Neutrophil (primary cell): Measurements from ENCODE around the gene NCK2.

Source experiments
- H3K27ac ChIP-seq: fragments of 200-600 bp; sonication (generic); 2 replicates; pipeline ENCODE4 v1.5.1; 2016; ENCODE audit warnings: mild to moderate bottlenecking, moderate library complexity
- H3K27me3 ChIP-seq: fragments of 200-600 bp; sonication (generic); 2 replicates; pipeline ENCODE4 v1.6.0; 2016; ENCODE audit warnings: mild to moderate bottlenecking
- H3K36me3 ChIP-seq: fragments of 200-600 bp; sonication (generic); 2 replicates; pipeline ENCODE4 v1.5.1; 2017
- H3K4me1 ChIP-seq, 2 experiments: fragments of 200-600 bp in 1 of 2; sonication (generic) in 1 of 2; 1 replicate in 1 of 2; 2 replicates in 1 of 2; pipeline versions ENCODE4 v1.5.1 to v1.6.1; 2013 to 2016; ENCODE audit warnings: low read depth in 1 of 2, low read length in 1 of 2, mild to moderate bottlenecking in 1 of 2, moderate library complexity in 1 of 2; ENCODE audit not compliant: control insufficient read depth in 1 of 2, insufficient read depth in 1 of 2
- H3K4me3 ChIP-seq, 2 experiments: fragments of 200-600 bp in 1 of 2; sonication (generic) in 1 of 2; 1 replicate in 1 of 2; 2 replicates in 1 of 2; pipeline ENCODE4 v1.5.1; 2013 to 2016; ENCODE audit warnings: low read depth in 1 of 2, low read length in 1 of 2, mild to moderate bottlenecking in 1 of 2, moderate library complexity in 1 of 2
- H3K9me3 ChIP-seq: fragments of 200-600 bp; sonication (generic); 2 replicates; pipeline ENCODE4 v1.5.1; 2016
- TF ChIP-seq, protein P1 (sequence below): fragments of 200-600 bp; sonication (generic); IDR thresholded peaks from 2 replicates; pipeline ENCODE4 v1.5.1; 2016; ENCODE audit warnings: antibody characterized with exemption

The NCK2 gene

GRCh38 chr2:105867587-105867986 is 122.9 kb downstream of the NCK2 start:
- Histone ChIP-seq H3K36me3 (peaks cover 27% of the 10 kb centered on the region), H3K27ac (no peak overlapping the region), H3K4me1 (no peaks in the 10 kb centered on the region), H3K4me3 (no peak overlapping the region), H3K27me3 (no peaks in the 10 kb centered on the region), H3K9me3 (no peaks in the 10 kb centered on the region)
- TF ChIP-seq, protein P1, sequence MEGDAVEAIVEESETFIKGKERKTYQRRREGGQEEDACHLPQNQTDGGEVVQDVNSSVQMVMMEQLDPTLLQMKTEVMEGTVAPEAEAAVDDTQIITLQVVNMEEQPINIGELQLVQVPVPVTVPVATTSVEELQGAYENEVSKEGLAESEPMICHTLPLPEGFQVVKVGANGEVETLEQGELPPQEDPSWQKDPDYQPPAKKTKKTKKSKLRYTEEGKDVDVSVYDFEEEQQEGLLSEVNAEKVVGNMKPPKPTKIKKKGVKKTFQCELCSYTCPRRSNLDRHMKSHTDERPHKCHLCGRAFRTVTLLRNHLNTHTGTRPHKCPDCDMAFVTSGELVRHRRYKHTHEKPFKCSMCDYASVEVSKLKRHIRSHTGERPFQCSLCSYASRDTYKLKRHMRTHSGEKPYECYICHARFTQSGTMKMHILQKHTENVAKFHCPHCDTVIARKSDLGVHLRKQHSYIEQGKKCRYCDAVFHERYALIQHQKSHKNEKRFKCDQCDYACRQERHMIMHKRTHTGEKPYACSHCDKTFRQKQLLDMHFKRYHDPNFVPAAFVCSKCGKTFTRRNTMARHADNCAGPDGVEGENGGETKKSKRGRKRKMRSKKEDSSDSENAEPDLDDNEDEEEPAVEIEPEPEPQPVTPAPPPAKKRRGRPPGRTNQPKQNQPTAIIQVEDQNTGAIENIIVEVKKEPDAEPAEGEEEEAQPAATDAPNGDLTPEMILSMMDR, result no peak

GRCh38 chr2:105868060-105868459 is 123.3 kb downstream of the NCK2 start:
- no peak overlapping the region for H3K27ac ChIP-seq
- no peaks in the 10 kb centered on the region for H3K27me3 ChIP-seq
- no peak overlapping the region for H3K4me3 ChIP-seq
- H3K4me1 ChIP-seq, result no peaks in the 10 kb centered on the region
- H3K9me3 ChIP-seq, result no peaks in the 10 kb centered on the region
- peaks cover 31% of the 10 kb centered on the region for H3K36me3 ChIP-seq
- TF ChIP-seq, protein P1, result no peak

- H3K36me3 ChIP-seq, result peaks cover 26% of the 10 kb centered on the region
- H3K27ac ChIP-seq, result no peak overlapping the region
- H3K4me3 ChIP-seq, result no peak overlapping the region
- no peaks in the 10 kb centered on the region for H3K4me1 ChIP-seq
- no peaks in the 10 kb centered on the region for H3K27me3 ChIP-seq
- no peaks in the 10 kb centered on the region for H3K9me3 ChIP-seq
- TF ChIP-seq, protein P1, result no peak
Measured at GRCh38 chr2:105869341-105869740, 124.6 kb downstream of the NCK2 start.

GRCh38 chr2:105870062-105870461 is 125.3 kb downstream of the NCK2 start:
- no peaks in the 10 kb centered on the region for H3K4me1 ChIP-seq
- TF ChIP-seq, protein P1, result no peak

DNA sequence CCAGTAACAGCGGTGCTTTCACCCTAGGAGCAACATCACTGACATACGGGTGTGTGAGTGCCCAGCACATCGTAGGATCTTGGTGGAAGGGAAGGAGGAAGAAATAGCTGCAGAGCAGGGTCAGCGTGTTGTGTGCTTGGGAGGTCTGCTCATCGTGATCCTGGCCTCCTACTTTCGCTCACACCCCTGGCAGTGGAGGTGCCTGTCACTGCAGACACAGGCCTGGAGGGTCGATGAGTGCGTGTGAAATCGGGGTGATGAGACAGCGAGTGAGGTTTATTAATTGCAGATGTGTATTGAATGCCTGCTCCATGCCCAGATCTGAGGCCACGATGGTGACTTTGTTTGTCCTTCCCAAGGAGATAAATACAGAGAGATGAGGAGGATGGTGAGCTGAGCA is 126.1 kb downstream of the NCK2 start:
- no peak overlapping the region for H3K27ac ChIP-seq
- H3K4me1 ChIP-seq, result no peaks in the 10 kb centered on the region
- peaks cover 29% of the 10 kb centered on the region for H3K36me3 ChIP-seq
- no peak overlapping the region for H3K4me3 ChIP-seq
- no peaks in the 10 kb centered on the region for H3K9me3 ChIP-seq
- TF ChIP-seq, protein P1, result no peak
- no peaks in the 10 kb centered on the region for H3K27me3 ChIP-seq

More at GRCh38 chr2:105870062-105870461, 125.3 kb downstream of the NCK2 start:
- Histone ChIP-seq H3K27ac (no peak overlapping the region), H3K27me3 (no peaks in the 10 kb centered on the region), H3K9me3 (no peaks in the 10 kb centered on the region), H3K4me3 (no peak overlapping the region), H3K36me3 (peaks cover 25% of the 10 kb centered on the region)

GRCh38 chr2:105872142-105872728 is 127.5 kb downstream of the NCK2 start:
- Histone ChIP-seq H3K27ac (peak overlapping the region; percentile 5), H3K4me1 (no peaks in the 10 kb centered on the region), H3K36me3 (peaks cover 34% of the 10 kb centered on the region), H3K27me3 (no peaks in the 10 kb centered on the region), H3K9me3 (no peaks in the 10 kb centered on the region), H3K4me3 (no peak overlapping the region)
- TF ChIP-seq, protein P1, result no peak
